ENCODE data around the gene RASL10B.

GRCh38 chr17:35773679-35774425 lies 42.4 kb downstream of the RASL10B start:
- TF ChIP-seq CTCF (IDR thresholded peaks at IDR 0.05; ENCODE audit: insufficient read depth, low read length, poor library complexity, severe bottlenecking) = no peak
- TF ChIP-seq EZH2phosphoT487 (conservative IDR thresholded peaks at IDR 0.05; ENCODE audit: low read length) = no peak

All from SU-DHL-6 (cell line).